Right lobe of liver (tissue), 4 donors: Measurements from ENCODE around the gene ZNF141.

ENCODE experiments used
- POLR2A ChIP-seq: fragments of 450-650 bp; IDR thresholded peaks from one replicate; pipeline ENCODE4 v1.6.1; 2017; ENCODE audit warnings: antibody characterized with exemption, mild to moderate bottlenecking
- TF ChIP-seq, protein P1 (sequence below), 4 donors: fragments of 200-600 bp in 3 of 4; fragments of 450-650 bp in 1 of 4; IDR thresholded peaks; one replicate each; pipeline versions ENCODE4 v1.5.1 to v1.8.0; 2016 to 2022; ENCODE audit warnings: antibody characterized with exemption in 4 of 4, mild to moderate bottlenecking in 2 of 4
- donor health status: DM: no; HTN: no; CAD: no.
- donor health status: DM: no; HTN: no; CAD: no.
- donor health status: DM: no; HTN: yes; CAD: no.

DNA sequence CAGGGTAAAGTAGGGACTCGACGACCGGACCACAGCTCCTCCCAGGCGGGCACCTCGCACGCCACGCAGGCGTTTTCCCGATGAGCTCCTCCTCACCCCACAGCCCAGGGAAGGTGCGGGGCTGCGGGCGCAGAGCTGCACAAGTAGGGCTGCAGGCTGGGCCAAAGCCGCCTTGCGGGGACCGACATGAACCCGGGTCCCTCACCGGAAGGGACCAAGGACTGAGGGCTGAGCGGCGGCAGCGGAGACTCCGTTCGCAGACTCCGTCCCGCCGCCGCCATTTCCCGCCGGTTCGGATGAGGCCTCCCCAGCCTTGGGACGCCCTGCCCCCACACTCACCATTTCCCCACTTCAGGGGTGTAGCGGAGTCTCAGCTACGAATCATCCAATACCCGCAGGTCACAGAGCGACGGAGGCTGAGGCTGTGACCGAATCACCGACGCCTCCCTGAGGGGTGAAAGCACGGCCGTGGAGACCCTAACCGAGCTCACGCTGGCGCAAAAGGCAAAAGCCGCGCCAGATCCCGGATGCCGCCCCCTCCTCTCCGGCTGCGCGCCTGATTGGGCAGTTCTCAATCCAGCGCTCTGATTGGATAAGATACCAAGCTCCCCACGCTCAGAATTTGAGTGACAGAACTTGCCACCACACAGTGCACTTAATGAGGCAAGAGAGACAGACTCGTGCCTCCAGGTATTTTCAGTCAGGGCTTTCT is 32.5 kb upstream of the ZNF141 start, which contains the start of gene ZNF732:
- TF ChIP-seq, protein P1, sequence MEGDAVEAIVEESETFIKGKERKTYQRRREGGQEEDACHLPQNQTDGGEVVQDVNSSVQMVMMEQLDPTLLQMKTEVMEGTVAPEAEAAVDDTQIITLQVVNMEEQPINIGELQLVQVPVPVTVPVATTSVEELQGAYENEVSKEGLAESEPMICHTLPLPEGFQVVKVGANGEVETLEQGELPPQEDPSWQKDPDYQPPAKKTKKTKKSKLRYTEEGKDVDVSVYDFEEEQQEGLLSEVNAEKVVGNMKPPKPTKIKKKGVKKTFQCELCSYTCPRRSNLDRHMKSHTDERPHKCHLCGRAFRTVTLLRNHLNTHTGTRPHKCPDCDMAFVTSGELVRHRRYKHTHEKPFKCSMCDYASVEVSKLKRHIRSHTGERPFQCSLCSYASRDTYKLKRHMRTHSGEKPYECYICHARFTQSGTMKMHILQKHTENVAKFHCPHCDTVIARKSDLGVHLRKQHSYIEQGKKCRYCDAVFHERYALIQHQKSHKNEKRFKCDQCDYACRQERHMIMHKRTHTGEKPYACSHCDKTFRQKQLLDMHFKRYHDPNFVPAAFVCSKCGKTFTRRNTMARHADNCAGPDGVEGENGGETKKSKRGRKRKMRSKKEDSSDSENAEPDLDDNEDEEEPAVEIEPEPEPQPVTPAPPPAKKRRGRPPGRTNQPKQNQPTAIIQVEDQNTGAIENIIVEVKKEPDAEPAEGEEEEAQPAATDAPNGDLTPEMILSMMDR (IDR thresholded peaks at IDR 0.05): no peak
- TF ChIP-seq POLR2A: no peak
